ENCODE results near the gene RAB13.

DNA sequence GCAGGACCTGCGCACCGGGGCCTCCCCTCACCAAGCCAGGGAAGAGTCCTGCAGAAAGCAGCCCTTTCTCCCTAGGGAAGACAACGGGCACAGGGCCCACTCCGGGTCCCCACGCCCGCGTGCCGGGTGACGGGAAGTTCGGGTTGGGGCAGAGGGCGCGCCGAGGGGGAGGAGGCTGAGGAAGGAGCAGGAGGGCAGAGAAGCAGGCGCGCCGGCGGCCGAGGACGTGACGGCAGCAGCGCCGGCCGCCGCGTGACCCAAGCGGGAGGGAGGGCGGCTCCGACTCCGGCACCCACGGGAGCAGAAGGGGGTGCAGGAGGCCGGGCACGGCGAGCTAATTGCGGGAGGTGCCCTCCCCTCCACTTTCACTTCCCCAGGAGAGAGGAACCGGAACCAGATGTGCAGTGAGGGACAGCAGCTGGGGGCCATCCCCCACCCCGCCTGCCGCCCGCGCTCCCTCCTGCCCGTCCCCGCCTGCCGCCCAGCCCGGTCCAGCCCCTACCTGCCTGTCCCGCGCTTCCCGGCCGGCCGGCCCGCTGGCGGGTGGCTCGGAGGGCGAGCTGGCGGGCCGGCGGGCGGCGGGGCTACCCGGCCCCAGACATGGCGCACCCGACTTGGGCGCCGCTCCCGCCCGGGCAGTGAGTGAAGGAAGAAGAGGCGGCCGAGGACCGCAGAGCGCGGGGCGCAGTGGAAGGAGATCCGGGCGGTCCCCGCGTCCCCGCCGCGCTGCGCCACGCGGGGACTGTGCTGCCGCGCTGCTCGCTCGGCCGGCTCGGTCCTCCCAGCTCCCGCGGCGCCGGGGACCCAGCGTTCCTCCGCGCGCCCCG is 40.1 kb downstream of the RAB13 start:
- TF ChIP-seq CTCF (IDR thresholded peaks at IDR 0.05): no peak
- peak; percentile 30 for TF ChIP-seq POLR2A (IDR thresholded peaks at IDR 0.05; ENCODE audit: low read depth)
- peak; percentile 87 to 91 for TF ChIP-seq POLR2AphosphoS5 (IDR thresholded peaks at IDR 0.05)
- no peak for TF ChIP-seq EP300 (IDR thresholded peaks at IDR 0.05)

Data from esophagus muscularis mucosa (tissue), 4 donors.